ENCODE data around the gene COPS2. TPM values are rescaled to one million over a fixed set of nuclear protein-coding genes. Genes with fewer than 3 reads are reported as not detected.

COPS2 gene
- total and polyA plus RNA-seq, 10 of the 15 experiments (the other 5 are each of a cell fraction or from before 2014, with no cell fraction given), result 31.5 to 115 (median 76.3) TPM

DNA sequence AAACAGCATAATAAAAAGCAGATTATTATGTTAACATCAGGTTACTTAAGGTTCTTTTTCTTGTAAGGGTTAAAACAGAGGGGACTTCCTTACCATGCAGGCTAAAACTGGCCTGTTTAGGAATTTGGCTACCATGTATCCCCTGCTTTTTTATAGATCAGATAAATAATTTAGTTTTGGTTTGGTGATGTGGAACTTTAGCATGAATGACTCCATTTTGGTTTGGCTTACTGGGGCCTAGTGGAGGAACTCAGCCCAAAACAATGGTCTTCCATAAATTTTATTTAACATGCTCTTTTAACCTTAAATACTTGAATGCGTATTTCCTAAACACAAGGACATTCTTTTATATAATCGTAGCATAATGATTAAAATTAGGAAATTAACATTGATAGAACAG lies 33.5 kb upstream of the COPS2 start:
- no TSS peak for BruUV-seq (replicated peaks)
- DNase-seq (ENCODE audit: low read depth, low spot score) (no peak), ATAC-seq (no peak), FAIRE-seq (no peak)
- no peak overlapping the region for H3K27ac ChIP-seq (ENCODE audit: control insufficient read depth, insufficient read depth)
- ChIA-PET CTCF (no interaction called here), SMC1A (ENCODE audit: uncharacterized antibody, unreplicated experiment) (no interaction called here), RAD21 (ENCODE audit: unreplicated experiment) (no interaction called here), POLR2A (no interaction called here)
- no peak overlapping the region for H3K4me2 ChIP-seq (ENCODE audit: control insufficient read depth, insufficient read depth)
- intact Hi-C loops (cut with micrococcal nuclease; ENCODE audit: unreplicated experiment), result no loop called here
- H3K9me3 ChIP-seq (replicated peaks; ENCODE audit: control insufficient read depth, insufficient read depth, low read length), result no peaks in the 10 kb centered on the region; the same call in 2 of the 3 replicates
- H3K4me1 ChIP-seq (ENCODE audit: control insufficient read depth, insufficient read depth, low read length), result no peaks in the 10 kb centered on the region
- no peak overlapping the region for H3K4me3 ChIP-seq
- TF ChIP-seq PRDM15 (CRISPR knock-in tag; IDR thresholded peaks at IDR 0.05) (no peak), ZNF217 (IDR thresholded peaks at IDR 0.05) (no peak), BHLHE40 (IDR thresholded peaks at IDR 0.05; ENCODE audit: borderline replicate concordance in 1 of 2, low read depth in 2 of 2, low read length in 1 of 2) (no peak), ZNF384 (IDR thresholded peaks at IDR 0.05; ENCODE audit: borderline replicate concordance, low read depth, low read length) (no peak), CHD4 (IDR thresholded peaks at IDR 0.05) (no peak), MYC (IDR thresholded peaks at IDR 0.05; ENCODE audit: insufficient read depth, insufficient read length, insufficient replicate concordance, low read length, severe bottlenecking) (no peak), MXI1 (IDR thresholded peaks at IDR 0.05; ENCODE audit: low read depth, low read length) (no peak), EZH2 (IDR thresholded peaks at IDR 0.05; ENCODE audit: borderline replicate concordance, control insufficient read depth, low read depth, low read length) (no peak), PBX3 (IDR thresholded peaks at IDR 0.05; ENCODE audit: insufficient replicate concordance, low read depth, low read length) (no peak), DPF2 (IDR thresholded peaks at IDR 0.05) (no peak), ZNF24 (IDR thresholded peaks at IDR 0.05) (no peak)
- TF ChIP-seq, protein P1, sequence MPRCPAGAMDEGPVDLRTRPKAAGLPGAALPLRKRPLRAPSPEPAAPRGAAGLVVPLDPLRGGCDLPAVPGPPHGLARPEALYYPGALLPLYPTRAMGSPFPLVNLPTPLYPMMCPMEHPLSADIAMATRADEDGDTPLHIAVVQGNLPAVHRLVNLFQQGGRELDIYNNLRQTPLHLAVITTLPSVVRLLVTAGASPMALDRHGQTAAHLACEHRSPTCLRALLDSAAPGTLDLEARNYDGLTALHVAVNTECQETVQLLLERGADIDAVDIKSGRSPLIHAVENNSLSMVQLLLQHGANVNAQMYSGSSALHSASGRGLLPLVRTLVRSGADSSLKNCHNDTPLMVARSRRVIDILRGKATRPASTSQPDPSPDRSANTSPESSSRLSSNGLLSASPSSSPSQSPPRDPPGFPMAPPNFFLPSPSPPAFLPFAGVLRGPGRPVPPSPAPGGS (IDR thresholded peaks at IDR 0.05; ENCODE audit: borderline replicate concordance, insufficient read depth, low read depth, low read length, poor library complexity, severe bottlenecking), result no peak
- H3K27me3 ChIP-seq (replicated peaks in 1 of 2; ENCODE audit: control insufficient read depth in 2 of 2, insufficient read depth in 2 of 2, low read length in 1 of 2), result no peaks in the 10 kb centered on the region
- H4K20me1 ChIP-seq (ENCODE audit: control insufficient read depth, insufficient read depth), result no peaks in the 10 kb centered on the region
- no peak overlapping the region for H2AFZ ChIP-seq (ENCODE audit: control insufficient read depth, low read depth, low read length)
- in situ Hi-C loops (cut with MboI), result no loop called here
- H3K9ac ChIP-seq (ENCODE audit: control insufficient read depth, insufficient read depth, low read length), result no peak overlapping the region
- WGBS (ENCODE audit: insufficient coverage, insufficient replicate concordance, low lambda C conversion rate, missing lambda C conversion rate), result 98% methylated on average over 2 of the region's 2 CpGs
- H3K79me2 ChIP-seq (ENCODE audit: control insufficient read depth, insufficient read depth, low read length), result no peaks in the 10 kb centered on the region
- H3K36me3 ChIP-seq (ENCODE audit: control insufficient read depth in 2 of 2, insufficient read depth in 2 of 2, low read length in 1 of 2), result no peaks in the 10 kb centered on the region
